CD4-positive, alpha-beta T cell (primary cell): ENCODE data around the gene ARFGEF2. TPM values are rescaled to one million over a fixed set of nuclear protein-coding genes. Genes with fewer than 3 reads are reported as not detected.

Experiments used
- ATAC-seq: fragments of 200-7000 bp; cut with Tn5 transposase; one replicate; pipeline ENCODE4 v1.10.0; 2022; ENCODE audit warnings: mild to moderate bottlenecking; ENCODE audit not compliant: poor library complexity
- CTCF ChIA-PET: fragments of 350-600 bp; sonication (Branson Sonifier 250); formaldehyde crosslinking; loops from one replicate; lab custom pipeline; 2021; ENCODE audit warnings: antibody characterized with exemption, inconsistent platforms; lab: Charles Lee
- POLR2A ChIA-PET: fragments of 350-600 bp; sonication (Branson Sonifier 250); formaldehyde crosslinking; loops from one replicate; lab custom pipeline; 2021; ENCODE audit warnings: antibody characterized with exemption, inconsistent platforms; lab: Charles Lee
- DNase-seq, 14 experiments: peaks; one replicate each; pipeline ENCODE4 v3.0.0-alpha.2; 2013 to 2020; ENCODE audit warnings: mixed read lengths in 2 of 14
- H3K27ac ChIP-seq, 2 donors: one replicate each; pipeline versions ENCODE4 v1.5.1 to v1.7.0; 2013; ENCODE audit warnings: low read length in 2 of 2, low read depth in 1 of 2, mild to moderate bottlenecking in 1 of 2
- H3K27me3 ChIP-seq, 2 experiments: 1 replicate in 1 of 2; 2 replicates in 1 of 2; pipeline versions ENCODE4 v1.6.1 to v1.7.0; 2013; ENCODE audit warnings: low read length in 2 of 2, control low read depth in 1 of 2, mild to moderate bottlenecking in 1 of 2, moderate library complexity in 1 of 2; ENCODE audit not compliant: insufficient read depth in 2 of 2, control insufficient read depth in 1 of 2
- H3K36me3 ChIP-seq: one replicate; pipeline ENCODE4 v1.6.1; 2013; ENCODE audit warnings: low read length, control low read depth; ENCODE audit not compliant: insufficient read depth
- H3K4me1 ChIP-seq: one replicate; pipeline ENCODE4 v1.6.1; 2013; ENCODE audit warnings: low read length, control low read depth; ENCODE audit not compliant: insufficient read depth
- H3K4me3 ChIP-seq: one replicate; pipeline ENCODE4 v1.5.1; 2013; ENCODE audit warnings: mild to moderate bottlenecking, low read length, moderate library complexity
- H3K9me3 ChIP-seq, 2 experiments: 1 replicate in 1 of 2; 2 replicates in 1 of 2; pipeline versions ENCODE4 v1.6.1 to v1.7.0; 2013; ENCODE audit warnings: low read length in 2 of 2, mild to moderate bottlenecking in 2 of 2, control low read depth in 1 of 2, moderate library complexity in 1 of 2; ENCODE audit not compliant: control insufficient read depth in 1 of 2, insufficient read depth in 1 of 2
- H3K27ac Mint-ChIP-seq: one replicate; pipeline ENCODE4 v1.8.0; 2020; ENCODE audit warnings: mixed read lengths
- H3K27me3 Mint-ChIP-seq: one replicate; pipeline ENCODE4 v1.8.0; 2021; ENCODE audit warnings: mixed read lengths
- H3K36me3 Mint-ChIP-seq: one replicate; pipeline ENCODE4 v1.8.0; 2021; ENCODE audit warnings: low read depth, mixed read lengths
- H3K4me1 Mint-ChIP-seq: one replicate; pipeline ENCODE4 v1.8.0; 2021; ENCODE audit warnings: low read depth, mixed read lengths
- H3K4me3 Mint-ChIP-seq: one replicate; pipeline ENCODE4 v1.8.0; 2020; ENCODE audit warnings: mild to moderate bottlenecking, mixed read lengths
- H3K9me3 Mint-ChIP-seq: one replicate; pipeline ENCODE4 v1.8.0; 2020; ENCODE audit warnings: mixed read lengths
- CTCF ChIP-seq: fragments of 200-600 bp; IDR thresholded peaks from one replicate; pipeline ENCODE4 v1.8.0; 2022; ENCODE audit warnings: antibody characterized with exemption, mild to moderate bottlenecking
- intact Hi-C, 2 experiments: fragments of 100-400 bp; cut with DNase I in 1 of 2; cut with micrococcal nuclease in 1 of 2; formaldehyde crosslinking; loops; one replicate each; pipeline versions ENCODE4 v1.15.1 to v1.9.0; 2023 to 2025; cut with DNase I, micrococcal nuclease
- total RNA-seq, 174 experiments: library from RNA in 2 of 174; stranded (reverse) in 2 of 174; gene quantifications; one replicate each; pipeline ENCODE4 v1.2.3 and lab custom pipeline; 2021 to 2026

The ARFGEF2 gene
- total RNA-seq, 2 experiments from 2014 or later = 23.0 to 23.4 TPM

- Mint-ChIP-seq H3K27ac (no peak overlapping the region), H3K27me3 (no peaks in the 10 kb centered on the region), H3K4me3 (no peak overlapping the region), H3K4me1 (peaks cover 9% of the 10 kb centered on the region), H3K36me3 (peaks cover 86% of the 10 kb centered on the region), H3K9me3 (no peaks in the 10 kb centered on the region)
- ChIA-PET CTCF (no interaction called here), POLR2A (no interaction called here)
- H3K9me3 ChIP-seq = no peaks in the 10 kb centered on the region
- no peak for DNase-seq
- no peaks in the 10 kb centered on the region for H3K4me1 ChIP-seq
- H3K4me3 ChIP-seq = no peak overlapping the region
- no peak overlapping the region for H3K27ac ChIP-seq
- ATAC-seq = no peak
- no peaks in the 10 kb centered on the region for H3K27me3 ChIP-seq
- intact Hi-C loops = no loop called here
- H3K36me3 ChIP-seq = peaks cover 69% of the 10 kb centered on the region
- no peak for TF ChIP-seq CTCF
These were observed 24.5 kb downstream of the ARFGEF2 start for GRCh38 chr20:48945840-48946514.

- H3K27ac ChIP-seq = no peak overlapping the region
- no peak for TF ChIP-seq CTCF
- H3K36me3 Mint-ChIP-seq = peaks cover 84% of the 10 kb centered on the region
- H3K27me3 ChIP-seq = no peaks in the 10 kb centered on the region
- DNase-seq (no peak), ATAC-seq (no peak)
- H3K4me1 ChIP-seq = no peaks in the 10 kb centered on the region
- no peak overlapping the region for H3K4me3 Mint-ChIP-seq
- no peaks in the 10 kb centered on the region for H3K4me1 Mint-ChIP-seq
- peaks cover 72% of the 10 kb centered on the region for H3K36me3 ChIP-seq
- H3K27ac Mint-ChIP-seq = no peak overlapping the region
- H3K9me3 Mint-ChIP-seq = no peaks in the 10 kb centered on the region
- no peaks in the 10 kb centered on the region for H3K9me3 ChIP-seq
- H3K27me3 Mint-ChIP-seq = no peaks in the 10 kb centered on the region
- no peak overlapping the region for H3K4me3 ChIP-seq
- ChIA-PET CTCF (interaction anchor here (1.3 kb wide), 1 partner anchor 291 kb away, joined by 3 read pairs; no protein-coding TSS in a partner anchor), POLR2A (no interaction called here)
- intact Hi-C loops = no loop called here
These were observed 27.1 kb downstream of the ARFGEF2 start for GRCh38 chr20:48948612-48949011.

GRCh38 chr20:48949304-48950170 lies 28.0 kb downstream of the ARFGEF2 start:
- Mint-ChIP-seq H3K4me1 (no peaks in the 10 kb centered on the region), H3K27me3 (no peaks in the 10 kb centered on the region), H3K36me3 (peaks cover 85% of the 10 kb centered on the region), H3K9me3 (no peaks in the 10 kb centered on the region), H3K27ac (no peak overlapping the region), H3K4me3 (no peak overlapping the region)
- H3K27ac ChIP-seq = no peak overlapping the region
- no peaks in the 10 kb centered on the region for H3K27me3 ChIP-seq
- DNase-seq (no peak), ATAC-seq (no peak)
- H3K4me3 ChIP-seq = no peak overlapping the region
- H3K36me3 ChIP-seq = peaks cover 73% of the 10 kb centered on the region
- no peaks in the 10 kb centered on the region for H3K4me1 ChIP-seq
- H3K9me3 ChIP-seq = no peaks in the 10 kb centered on the region
- ChIA-PET CTCF (interaction anchor here (0.9 to 1.6 kb wide), 3 partner anchors 19 to 292 kb away, joined by 3 to 5 read pairs (median 4); no protein-coding TSS in a partner anchor), POLR2A (no interaction called here)
- no peak for TF ChIP-seq CTCF
- intact Hi-C loops = no loop called here
